MG63 (cell line): ENCODE data around the gene XPC. TPM values are rescaled to one million over a fixed set of nuclear protein-coding genes. Genes with fewer than 3 reads are reported as not detected.

Experiments
- DNase-seq: peaks from one replicate; pipeline ENCODE4 v3.0.0-alpha.2; 2020
- H3K27me3 ChIP-seq: fragments of 250-450 bp; sonication (Bioruptor Pico); 2 replicates; pipeline ENCODE4 v1.5.1; 2020; ENCODE audit warnings: mild to moderate bottlenecking, moderate library complexity
- H3K36me3 ChIP-seq: fragments of 250-450 bp; sonication (Bioruptor Pico); 2 replicates; pipeline ENCODE4 v1.5.1; 2020; ENCODE audit warnings: mild to moderate bottlenecking, moderate library complexity
- H3K4me3 ChIP-seq: fragments of 250-450 bp; sonication (Bioruptor Pico); 2 replicates; pipeline ENCODE4 v1.5.1; 2020; ENCODE audit warnings: mild to moderate bottlenecking, moderate library complexity
- H3K9me3 ChIP-seq: fragments of 250-450 bp; sonication (Bioruptor Pico); 2 replicates; pipeline ENCODE4 v1.5.1; 2020; ENCODE audit warnings: mild to moderate bottlenecking, moderate library complexity
- total RNA-seq: library from RNA; depleted of rRNA; stranded (reverse); fragments of >200 nt; shearing (Covaris generic); gene quantifications from 2 replicates; pipeline ENCODE4 v1.2.3, GENCODE V29; 2014; ENCODE audit warnings: low replicate concordance

The XPC gene
- total RNA-seq, 1 experiment from 2014 or later = 8.2 TPM

DNA sequence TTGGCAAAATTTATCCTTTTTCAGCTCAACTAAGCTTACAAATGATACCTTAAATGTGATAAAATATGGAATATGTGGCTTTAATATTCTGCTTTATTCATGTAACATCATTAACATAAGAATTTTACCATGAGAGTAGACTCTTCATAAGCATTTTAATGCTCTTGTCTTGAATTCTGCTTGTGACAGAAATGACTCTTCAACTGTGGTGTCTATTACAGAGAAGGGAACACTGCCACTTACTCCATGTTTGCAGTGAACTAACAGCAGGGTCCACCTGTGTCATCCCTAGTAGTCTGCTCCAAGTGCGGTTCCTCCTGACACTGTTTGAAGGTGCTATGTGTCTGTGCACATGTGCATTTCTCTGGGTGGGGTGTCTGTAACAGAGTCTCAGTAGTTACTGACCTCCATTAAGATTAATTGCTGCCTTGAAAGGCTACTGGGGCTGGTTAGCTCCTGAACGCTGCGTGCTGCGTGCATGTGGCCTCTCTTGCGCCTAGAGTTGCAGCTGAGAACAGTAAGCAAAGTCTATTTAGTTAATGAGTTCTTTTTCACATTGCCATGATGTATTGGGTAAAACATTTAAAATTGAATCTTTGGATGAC, 8.6 kb upstream of the XPC start:
- Histone ChIP-seq H3K4me3 (no peak overlapping the region), H3K27me3 (no peaks in the 10 kb centered on the region), H3K36me3 (peaks cover 22% of the 10 kb centered on the region), H3K9me3 (no peaks in the 10 kb centered on the region)
- DNase-seq = no peak

GRCh38 chr3:14183015-14183577, 4.7 kb upstream of the XPC start:
- peaks cover 21% of the 10 kb centered on the region for H3K36me3 ChIP-seq
- H3K4me3 ChIP-seq = no peak overlapping the region
- no peak for DNase-seq
- H3K9me3 ChIP-seq = no peaks in the 10 kb centered on the region
- no peaks in the 10 kb centered on the region for H3K27me3 ChIP-seq

GRCh38 chr3:14181253-14181652, 2.9 kb upstream of the XPC start:
- Histone ChIP-seq H3K36me3 (peaks cover 18% of the 10 kb centered on the region), H3K27me3 (no peaks in the 10 kb centered on the region), H3K4me3 (no peak overlapping the region), H3K9me3 (no peaks in the 10 kb centered on the region)
- DNase-seq = no peak

DNA sequence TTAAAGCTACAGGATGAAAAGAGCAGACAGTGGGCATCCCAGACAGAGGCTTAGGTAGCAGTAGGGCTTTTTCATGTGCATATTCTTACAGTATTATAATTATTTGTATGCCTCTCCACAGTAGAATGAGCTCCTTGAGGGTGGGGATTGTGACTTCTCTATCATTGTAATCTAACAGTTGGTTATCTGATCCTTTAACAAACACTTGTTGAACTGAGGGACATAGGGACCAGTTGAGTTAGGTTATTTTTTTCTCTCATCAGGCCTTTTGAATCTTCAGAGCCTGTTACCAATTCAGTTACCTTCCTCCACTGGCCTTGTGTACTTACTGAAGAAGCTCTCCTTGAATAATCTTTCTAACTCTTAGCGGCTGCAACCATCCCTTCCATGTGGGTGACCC, 1.4 kb upstream of the XPC start:
- H3K27me3 ChIP-seq = no peaks in the 10 kb centered on the region
- H3K4me3 ChIP-seq = peak overlapping the region; percentile 77
- H3K36me3 ChIP-seq = peaks cover 16% of the 10 kb centered on the region

GRCh38 chr3:14179114-14179465, 689 bp upstream of the XPC start:
- H3K27me3 ChIP-seq = no peaks in the 10 kb centered on the region
- peaks cover 14% of the 10 kb centered on the region for H3K36me3 ChIP-seq
- no peaks in the 10 kb centered on the region for H3K9me3 ChIP-seq
- peak overlapping the region; percentile 77 for H3K4me3 ChIP-seq
- DNase-seq = no peak

More for the DNA sequence above, 1.4 kb upstream of the XPC start:
- no peaks in the 10 kb centered on the region for H3K9me3 ChIP-seq
- no peak for DNase-seq

DNA sequence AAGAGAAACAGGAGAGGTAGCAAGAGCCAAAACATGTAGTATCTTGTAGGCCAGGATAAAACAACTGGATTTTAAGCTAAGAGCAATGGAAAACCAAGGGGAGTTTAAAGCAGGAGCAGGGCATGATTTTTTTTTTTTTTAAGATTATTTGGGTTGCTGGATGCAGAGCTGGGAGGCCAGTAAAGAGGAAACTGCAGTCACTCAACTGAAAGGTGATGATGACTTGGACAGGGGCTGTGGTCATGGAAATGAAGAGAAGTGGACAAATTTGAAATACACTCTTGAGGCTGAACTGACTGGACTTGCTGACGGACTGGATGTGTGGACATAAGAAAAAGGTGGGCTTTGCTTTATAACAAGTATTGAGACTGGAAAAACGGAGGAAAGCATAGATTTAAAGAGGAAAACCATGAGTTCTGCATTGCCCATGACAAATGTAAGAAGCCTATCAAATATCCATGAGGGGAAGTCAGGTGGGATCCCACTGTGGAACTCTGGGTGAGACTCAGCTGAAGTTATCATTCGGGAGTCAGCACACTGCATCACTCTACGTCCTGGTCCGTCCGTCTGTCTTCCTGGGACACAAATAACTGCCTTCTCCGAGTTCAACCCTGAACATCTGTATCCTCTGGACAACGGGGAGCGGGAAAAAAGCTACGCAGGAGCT, 688 bp downstream of the XPC start:
- Histone ChIP-seq H3K36me3 (peaks cover 11% of the 10 kb centered on the region), H3K4me3 (peak overlapping the region; percentile 77), H3K27me3 (no peaks in the 10 kb centered on the region), H3K9me3 (no peaks in the 10 kb centered on the region)
- no peak for DNase-seq

DNA sequence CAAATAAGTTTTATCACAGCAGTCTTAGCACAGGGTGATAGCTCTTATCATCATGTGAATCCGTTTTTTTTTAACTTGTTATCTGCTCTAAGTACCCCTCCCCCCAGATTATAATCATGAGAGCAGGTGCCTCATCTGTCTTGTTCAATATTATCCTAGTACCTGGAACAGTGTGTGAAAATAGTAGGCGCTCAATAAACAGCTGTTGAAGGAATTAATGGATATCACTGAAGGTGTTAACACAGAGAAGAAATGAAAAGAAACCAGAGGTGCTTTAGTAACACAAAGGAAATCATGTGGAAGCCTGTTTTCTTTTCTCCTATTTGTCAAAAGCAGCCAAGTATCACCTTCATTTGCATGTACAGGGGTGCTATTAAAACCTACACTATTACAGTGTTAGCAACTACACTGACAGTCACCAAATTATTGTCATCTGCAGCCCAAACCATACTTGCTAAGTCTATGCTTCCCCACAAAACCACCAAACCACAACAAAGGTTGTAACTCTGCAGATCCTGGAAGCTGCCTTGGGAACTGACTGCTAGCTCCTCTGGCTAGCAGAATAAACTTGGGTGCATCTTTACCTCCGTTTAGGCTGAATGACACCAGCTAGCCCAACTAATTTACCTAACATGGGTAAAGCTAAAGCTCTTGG, 2.9 kb downstream of the XPC start:
- H3K4me3 ChIP-seq = no peak overlapping the region
- H3K9me3 ChIP-seq = no peaks in the 10 kb centered on the region
- H3K27me3 ChIP-seq = no peaks in the 10 kb centered on the region
- no peak for DNase-seq
- peaks cover 8% of the 10 kb centered on the region; the same call in 1 of the 2 replicates for H3K36me3 ChIP-seq

- H3K4me3 ChIP-seq = no peak overlapping the region
- peaks cover 14% of the 10 kb centered on the region; the same call in 1 of the 2 replicates for H3K36me3 ChIP-seq
- no peak for DNase-seq
These were observed 3.9 kb downstream of the XPC start for GRCh38 chr3:14174483-14174882.

DNA sequence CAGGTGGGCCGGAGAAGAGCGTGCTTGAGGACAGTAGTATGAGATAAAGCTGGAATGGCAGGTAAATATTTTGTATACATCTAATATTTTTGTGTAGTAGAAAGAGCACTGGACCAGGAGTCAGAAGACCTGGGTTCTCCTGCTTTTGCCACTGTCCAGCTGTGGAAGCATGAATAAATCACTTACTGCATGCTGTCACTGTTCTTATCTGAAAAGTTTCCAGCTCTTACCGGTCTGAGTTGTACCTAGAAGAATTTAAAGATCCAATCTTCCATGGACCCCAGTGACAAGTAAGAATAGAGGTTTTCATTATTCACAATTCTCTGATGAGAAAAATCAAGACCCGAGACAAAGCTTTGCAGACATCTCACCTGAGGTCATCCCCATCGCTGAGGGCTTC, 5.9 kb downstream of the XPC start:
- DNase-seq = no peak
- Histone ChIP-seq H3K4me3 (no peak overlapping the region), H3K9me3 (no peaks in the 10 kb centered on the region), H3K36me3 (peaks cover 25% of the 10 kb centered on the region), H3K27me3 (no peaks in the 10 kb centered on the region)

More at GRCh38 chr3:14174483-14174882, 3.9 kb downstream of the XPC start:
- Histone ChIP-seq H3K27me3 (no peaks in the 10 kb centered on the region), H3K9me3 (no peaks in the 10 kb centered on the region)

DNA sequence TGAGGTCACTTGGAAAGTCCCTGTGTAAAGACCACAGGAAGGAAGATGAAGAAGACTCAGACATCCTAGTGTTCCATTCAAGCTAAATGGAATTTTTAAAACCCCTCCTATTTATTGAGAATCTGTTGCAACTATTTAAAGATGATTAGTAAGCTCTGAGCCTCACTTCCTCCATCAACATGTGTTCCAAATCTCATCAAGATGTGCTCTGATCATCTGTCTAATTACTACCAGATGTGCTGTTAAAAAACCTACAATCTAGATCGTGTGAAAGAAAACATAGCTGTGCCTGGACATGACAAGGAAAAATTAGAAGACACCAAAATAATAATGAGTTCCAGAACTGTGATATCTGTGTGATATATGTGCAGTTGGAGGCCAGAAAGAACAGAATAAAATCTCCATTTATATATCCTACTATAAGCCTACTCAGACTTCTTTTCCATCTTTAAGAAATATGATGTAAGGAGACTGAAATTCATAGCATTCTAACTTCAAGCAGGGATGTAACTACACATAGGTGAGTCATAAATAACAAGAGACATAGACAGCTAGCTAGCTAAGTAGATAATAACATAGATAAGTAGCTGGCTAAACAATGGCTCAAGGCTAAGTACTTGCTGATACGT, 7.8 kb downstream of the XPC start:
- Histone ChIP-seq H3K36me3 (peaks cover 25% of the 10 kb centered on the region), H3K4me3 (no peak overlapping the region), H3K9me3 (no peaks in the 10 kb centered on the region), H3K27me3 (no peaks in the 10 kb centered on the region)
- no peak for DNase-seq

DNA sequence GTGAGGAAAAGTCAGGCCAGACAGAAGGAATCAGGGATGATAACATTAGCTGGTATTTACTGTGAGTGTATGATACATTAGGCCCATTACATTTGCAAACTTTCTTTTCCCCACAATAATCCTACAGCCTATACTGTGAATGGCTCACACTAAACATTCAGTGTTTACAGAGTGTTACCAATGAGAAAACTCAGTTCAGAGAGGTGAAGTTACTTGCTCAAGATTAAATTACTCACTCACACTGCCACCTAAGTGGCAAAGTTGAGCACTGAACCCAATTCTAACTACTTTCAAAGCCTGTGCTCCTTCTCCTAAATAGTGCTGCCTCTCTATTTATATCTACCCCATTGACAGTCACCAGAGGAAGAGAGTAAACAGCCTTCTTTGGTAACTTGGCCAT, 8.5 kb downstream of the XPC start:
- Histone ChIP-seq H3K36me3 (peaks cover 25% of the 10 kb centered on the region), H3K9me3 (no peaks in the 10 kb centered on the region), H3K27me3 (no peaks in the 10 kb centered on the region), H3K4me3 (no peak overlapping the region)
- DNase-seq = no peak

DNA sequence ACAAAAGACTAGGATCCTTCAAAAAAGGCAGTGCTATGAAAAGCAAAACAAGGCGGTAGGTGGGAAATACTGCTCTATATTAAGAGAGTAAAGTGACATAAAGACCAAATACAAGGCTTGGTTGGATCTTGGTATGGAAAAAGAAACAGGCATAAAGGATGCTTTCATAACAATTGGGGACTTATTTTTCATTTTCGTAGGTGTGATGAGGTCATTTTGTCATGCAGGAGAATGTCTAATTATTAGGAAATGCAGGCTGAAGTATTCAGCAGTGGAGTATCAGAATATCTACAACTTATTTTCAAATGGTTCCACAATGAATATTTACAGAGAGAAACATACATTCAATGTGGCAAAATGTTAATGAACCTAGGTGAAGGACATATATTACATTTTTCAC, 9.0 kb downstream of the XPC start:
- no peak for DNase-seq
- Histone ChIP-seq H3K27me3 (no peaks in the 10 kb centered on the region), H3K36me3 (peaks cover 25% of the 10 kb centered on the region)

GRCh38 chr3:14166877-14167603, 11.4 kb downstream of the XPC start:
- Histone ChIP-seq H3K4me3 (no peak overlapping the region), H3K9me3 (no peaks in the 10 kb centered on the region), H3K27me3 (no peaks in the 10 kb centered on the region), H3K36me3 (peaks cover 39% of the 10 kb centered on the region)
- DNase-seq = no peak

More for the DNA sequence above, 9.0 kb downstream of the XPC start:
- no peaks in the 10 kb centered on the region for H3K9me3 ChIP-seq
- no peak overlapping the region for H3K4me3 ChIP-seq

GRCh38 chr3:14162178-14162577, 16.2 kb downstream of the XPC start:
- Histone ChIP-seq H3K9me3 (peaks cover 3% of the 10 kb centered on the region; the same call in 1 of the 2 replicates), H3K36me3 (peaks cover 40% of the 10 kb centered on the region), H3K4me3 (no peak overlapping the region), H3K27me3 (no peaks in the 10 kb centered on the region)
- no peak for DNase-seq

- DNase-seq = no peak
- Histone ChIP-seq H3K4me3 (no peak overlapping the region), H3K27me3 (no peaks in the 10 kb centered on the region), H3K36me3 (peaks cover 40% of the 10 kb centered on the region), H3K9me3 (peaks cover 3% of the 10 kb centered on the region; the same call in 1 of the 2 replicates)
These were observed 17.1 kb downstream of the XPC start for GRCh38 chr3:14161282-14161681.

GRCh38 chr3:14159426-14159825, 19.0 kb downstream of the XPC start:
- no peak for DNase-seq
- Histone ChIP-seq H3K36me3 (peaks cover 40% of the 10 kb centered on the region), H3K27me3 (no peaks in the 10 kb centered on the region), H3K4me3 (no peak overlapping the region), H3K9me3 (peaks cover 3% of the 10 kb centered on the region; the same call in 1 of the 2 replicates)
